CD14-positive monocyte (primary cell): ENCODE results near the gene ZNF844. TPM values are rescaled to one million over a fixed set of nuclear protein-coding genes. Genes with fewer than 3 reads are reported as not detected.

Experiments
- DNase-seq, 3 donors: peaks; one replicate each; pipeline ENCODE4 v3.0.0-alpha.2; 2011 to 2022
- H2AFZ ChIP-seq: 2 replicates; pipeline ENCODE4 v1.6.0; 2012; ENCODE audit warnings: mild to moderate bottlenecking, low read depth, low read length, inconsistent platforms; ENCODE audit not compliant: insufficient read depth, poor library complexity, severe bottlenecking
- H3K27ac ChIP-seq, 2 donors: 1 replicate in 1 of 2; 2 replicates in 1 of 2; pipeline ENCODE4 v1.5.1; 2012 to 2013; ENCODE audit warnings: low read length in 2 of 2, control low read depth in 1 of 2, inconsistent platforms in 1 of 2, low read depth in 1 of 2, mild to moderate bottlenecking in 1 of 2
- H3K27me3 ChIP-seq, 2 donors: one replicate each; pipeline versions ENCODE4 v1.6.0 to v1.6.1; 2011 to 2013; ENCODE audit warnings: low read length in 2 of 2; ENCODE audit not compliant: control insufficient read depth in 2 of 2, insufficient read depth in 2 of 2
- H3K36me3 ChIP-seq, 2 donors: replicated peaks in 1 of 2; 1 replicate in 1 of 2; 2 replicates in 1 of 2; pipeline versions ENCODE4 v1.5.1 to v1.6.1; 2012 to 2013; ENCODE audit warnings: low read length in 2 of 2, control low read depth in 1 of 2, inconsistent platforms in 1 of 2, mild to moderate bottlenecking in 1 of 2; ENCODE audit not compliant: insufficient read depth in 2 of 2, control insufficient read depth in 1 of 2
- H3K4me1 ChIP-seq, 2 donors: 1 replicate in 1 of 2; 2 replicates in 1 of 2; pipeline versions ENCODE4 v1.5.1 to v1.6.1; 2012 to 2013; ENCODE audit warnings: low read length in 2 of 2, control low read depth in 1 of 2, inconsistent platforms in 1 of 2, mild to moderate bottlenecking in 1 of 2, moderate library complexity in 1 of 2; ENCODE audit not compliant: insufficient read depth in 2 of 2, control insufficient read depth in 1 of 2
- H3K4me2 ChIP-seq: replicated peaks from 2 replicates; pipeline ENCODE3; 2012; ENCODE audit warnings: low read length, moderate library complexity, mild to moderate bottlenecking; ENCODE audit not compliant: poor library complexity, severe bottlenecking; ENCODE audit errors: extremely low read depth
- H3K4me3 ChIP-seq, 3 experiments: fragments of 200-600 bp in 1 of 3; sonication (generic) in 1 of 3; replicated peaks in 1 of 3; 1 replicate in 2 of 3; 2 replicates in 1 of 3; pipeline ENCODE4 v1.5.1; 2011 to 2013; ENCODE audit warnings: low read length in 3 of 3, mild to moderate bottlenecking in 3 of 3, control low read depth in 2 of 3, low read depth in 2 of 3, inconsistent platforms in 1 of 3, moderate library complexity in 1 of 3
- H3K79me2 ChIP-seq: 2 replicates; pipeline ENCODE4 v1.6.0; 2012; ENCODE audit warnings: mild to moderate bottlenecking, control low read depth, inconsistent platforms, low read length, moderate library complexity; ENCODE audit not compliant: insufficient read depth
- H3K9ac ChIP-seq: 2 replicates; pipeline ENCODE4 v1.6.0; 2017; ENCODE audit warnings: low read length, mild to moderate bottlenecking; ENCODE audit not compliant: insufficient read depth, poor library complexity, severe bottlenecking
- H3K9me3 ChIP-seq, 2 donors: replicated peaks in 1 of 2; 1 replicate in 1 of 2; 2 replicates in 1 of 2; pipeline versions ENCODE4 v1.5.1 to v1.6.1; 2012 to 2013; ENCODE audit warnings: low read length in 2 of 2, control low read depth in 1 of 2; ENCODE audit not compliant: control insufficient read depth in 1 of 2, insufficient read depth in 1 of 2
- H4K20me1 ChIP-seq: 2 replicates; pipeline ENCODE4 v1.6.0; 2012; ENCODE audit warnings: mild to moderate bottlenecking, low read length, control low read depth, moderate library complexity; ENCODE audit not compliant: insufficient read depth
- H3K27ac Mint-ChIP-seq, 7 donors: one replicate each; pipeline ENCODE4 v1.8.0; 2020; ENCODE audit warnings: mild to moderate bottlenecking in 7 of 7, mixed read lengths in 7 of 7, moderate library complexity in 6 of 7, inconsistent platforms in 2 of 7
- H3K27me3 Mint-ChIP-seq, 3 donors: one replicate each; pipeline ENCODE4 v1.8.0; 2021 to 2022; ENCODE audit warnings: low read depth in 3 of 3, mild to moderate bottlenecking in 3 of 3, mixed read lengths in 3 of 3, moderate library complexity in 3 of 3, inconsistent platforms in 1 of 3
- H3K36me3 Mint-ChIP-seq, 2 donors: one replicate each; pipeline ENCODE4 v1.8.0; 2020; ENCODE audit warnings: mixed read lengths in 2 of 2, inconsistent platforms in 1 of 2, mild to moderate bottlenecking in 1 of 2
- H3K4me1 Mint-ChIP-seq: one replicate; pipeline ENCODE4 v1.8.0; 2020; ENCODE audit warnings: mild to moderate bottlenecking, mixed read lengths
- H3K4me3 Mint-ChIP-seq, 2 donors: one replicate each; pipeline ENCODE4 v1.8.0; 2020; ENCODE audit warnings: mild to moderate bottlenecking in 2 of 2, mixed read lengths in 2 of 2, moderate library complexity in 1 of 2
- H3K9me3 Mint-ChIP-seq, 7 donors: one replicate each; pipeline ENCODE4 v1.8.0; 2020 to 2022; ENCODE audit warnings: mixed read lengths in 7 of 7, mild to moderate bottlenecking in 6 of 7, moderate library complexity in 6 of 7, inconsistent platforms in 2 of 7
- CTCF ChIP-seq: fragments of 200-600 bp; IDR thresholded peaks from one replicate; pipeline ENCODE4 v1.8.0; 2022; ENCODE audit warnings: antibody characterized with exemption, mild to moderate bottlenecking
- WGBS: methylation state at CpG from one replicate; pipeline ENCODE4 v1.1.5; 2013; ENCODE audit warnings: missing lambda C conversion rate; ENCODE audit not compliant: insufficient coverage; 5-methylcytosine and 5-hydroxymethylcytosine counted together
- intact Hi-C, 2 donors: fragments of 100-400 bp; cut with micrococcal nuclease; formaldehyde crosslinking; loops; one replicate each; pipeline versions ENCODE4 v1.15.0 to v1.15.1; 2023
- polyA plus RNA-seq, 3 donors: library from polyadenylated mRNA; depleted of rRNA in 1 of 3; unstranded in 2 of 3; stranded (reverse) in 1 of 3; fragments of 300-500 nt in 2 of 3; fragments of >200 nt in 1 of 3; fragmentation: Illumina TruSeq in 2 of 3; gene quantifications; 1 replicate in 2 of 3; 2 replicates in 1 of 3; pipeline ENCODE4 v1.2.3, GENCODE V29; 2012 to 2021

ZNF844 gene
- polyA plus RNA-seq, 3 donors, result 1.9 to 2.2 (median 2.0) TPM

- H3K4me3 ChIP-seq, result peak overlapping the region in 1 of 3 experiments; percentile 18
- H3K9me3 ChIP-seq, result peaks cover 66 to 96% of the 10 kb centered on the region in 2 donors
- no peak for TF ChIP-seq CTCF
- no peak overlapping the region for H3K9ac ChIP-seq
- no peak for DNase-seq
- peaks cover 12 to 56% of the 10 kb centered on the region in 2 donors for H3K36me3 ChIP-seq
- H3K4me3 Mint-ChIP-seq, result no peak overlapping the region
- H3K27ac Mint-ChIP-seq, result no peak overlapping the region
- intact Hi-C loops, result no loop called here
- H3K27me3 ChIP-seq, result no peaks in the 10 kb centered on the region
- no peak overlapping the region for H3K27ac ChIP-seq
- peaks cover 11% of the 10 kb centered on the region for H3K79me2 ChIP-seq
- no peaks in the 10 kb centered on the region for H3K4me1 Mint-ChIP-seq
- H3K4me1 ChIP-seq, result no peaks in the 10 kb centered on the region
- no peak overlapping the region for H3K4me2 ChIP-seq
- H3K9me3 Mint-ChIP-seq, result peaks cover 47 to 92% (median 80%) of the 10 kb centered on the region in 7 donors
- H3K27me3 Mint-ChIP-seq, result peaks cover 0 to 1% (median 0%) of the 10 kb centered on the region in 3 donors
- H4K20me1 ChIP-seq, result no peaks in the 10 kb centered on the region
- H3K36me3 Mint-ChIP-seq, result peaks cover 32 to 65% of the 10 kb centered on the region in 2 donors
- no CpG with 5 or more reads among the region's 2 CpGs for WGBS
- no peak overlapping the region for H2AFZ ChIP-seq
Measured at GRCh38 chr19:12111176-12111575, 46.6 kb downstream of the ZNF844 start.

GRCh38 chr19:12111943-12112637 is 47.6 kb downstream of the ZNF844 start:
- Histone ChIP-seq H2AFZ (no peak overlapping the region), H3K9me3 (peaks cover 67 to 96% of the 10 kb centered on the region in 2 donors), H3K4me1 (no peaks in the 10 kb centered on the region), H3K4me3 (no peak overlapping the region), H3K4me2 (no peak overlapping the region), H3K9ac (no peak overlapping the region), H3K27me3 (no peaks in the 10 kb centered on the region), H3K36me3 (peaks cover 12 to 50% of the 10 kb centered on the region in 2 donors), H3K27ac (no peak overlapping the region), H3K79me2 (peaks cover 2% of the 10 kb centered on the region), H4K20me1 (no peaks in the 10 kb centered on the region)
- intact Hi-C loops, result no loop called here
- Mint-ChIP-seq H3K36me3 (peaks cover 27 to 55% of the 10 kb centered on the region in 2 donors), H3K4me3 (no peak overlapping the region), H3K27ac (no peak overlapping the region), H3K9me3 (peaks cover 45 to 92% (median 80%) of the 10 kb centered on the region in 7 donors), H3K27me3 (peaks cover 0 to 1% (median 0%) of the 10 kb centered on the region in 3 donors), H3K4me1 (no peaks in the 10 kb centered on the region)
- DNase-seq, result no peak
- TF ChIP-seq CTCF, result no peak
- WGBS, result 100% methylated on average over 3 of the region's 8 CpGs
